Aorta (tissue), 5 donors: Measurements from ENCODE around the gene DCC. TPM values are rescaled to one million over a fixed set of nuclear protein-coding genes. Genes with fewer than 3 reads are reported as not detected.

Source experiments
- ATAC-seq: fragments of 200-7000 bp; cut with Tn5 transposase; one replicate; pipeline ENCODE4 v1.9.1; 2022; ENCODE audit warnings: moderate library complexity; ENCODE audit not compliant: low FRiP score
- DNase-seq, 2 donors: peaks; one replicate each; pipeline ENCODE4 v3.0.0-alpha.2; 2020
- H3K27ac ChIP-seq, 2 donors: one replicate each; pipeline ENCODE4 v1.5.1; 2013; ENCODE audit warnings: low read length in 2 of 2, mild to moderate bottlenecking in 2 of 2, moderate library complexity in 2 of 2, control low read depth in 1 of 2, inconsistent platforms in 1 of 2, low read depth in 1 of 2
- H3K27me3 ChIP-seq, 2 donors: one replicate each; pipeline ENCODE4 v1.6.1; 2013; ENCODE audit warnings: control low read depth in 1 of 2, low read length in 1 of 2, mild to moderate bottlenecking in 1 of 2, moderate library complexity in 1 of 2; ENCODE audit not compliant: insufficient read depth in 2 of 2, control insufficient read depth in 1 of 2
- H3K36me3 ChIP-seq, 2 donors: one replicate each; pipeline ENCODE4 v1.6.1; 2013; ENCODE audit warnings: control low read depth in 1 of 2, low read length in 1 of 2, mild to moderate bottlenecking in 1 of 2; ENCODE audit not compliant: insufficient read depth in 2 of 2, control insufficient read depth in 1 of 2
- H3K4me1 ChIP-seq, 2 donors: one replicate each; pipeline ENCODE4 v1.6.1; 2013; ENCODE audit warnings: low read length in 2 of 2, control low read depth in 1 of 2, mild to moderate bottlenecking in 1 of 2, moderate library complexity in 1 of 2; ENCODE audit not compliant: insufficient read depth in 2 of 2, control insufficient read depth in 1 of 2
- H3K4me3 ChIP-seq, 2 donors: one replicate each; pipeline ENCODE4 v1.5.1; 2013; ENCODE audit warnings: low read length in 2 of 2, control low read depth in 1 of 2, mild to moderate bottlenecking in 1 of 2
- H3K9me3 ChIP-seq: one replicate; pipeline ENCODE4 v1.6.1; 2013; ENCODE audit warnings: mild to moderate bottlenecking, low read length; ENCODE audit not compliant: control insufficient read depth
- WGBS, 2 donors: extraction: QIAGEN DNeasy Blood & Tissue Kit; methylation state at CpG; one replicate each; pipeline ENCODE4 v1.1.7; 2013; 5-methylcytosine and 5-hydroxymethylcytosine counted together
- intact Hi-C, 2 donors: fragments of 100-400 bp; cut with DNase I; formaldehyde crosslinking; loops; one replicate each; pipeline versions ENCODE4 v1.14.2 to v1.15.0; 2022
- polyA plus RNA-seq, 2 donors: library from polyadenylated mRNA; stranded (reverse); fragments of 200-250 nt; gene quantifications; one replicate each; pipeline ENCODE4 v1.2.3, GENCODE V29; 2013
- total RNA-seq, 2 donors: library from RNA; stranded (reverse); fragmentation: NEBNext Ultra II Directional; extraction: Animal tissue kit (Norgen Biotek cat#: 25700); gene quantifications; one replicate each; pipeline ENCODE4 v1.2.1, GENCODE V29; 2021
- donor health status: healthy with polysubstance abuse.
- donor health status: Bipolar disorder and iron deficiency.
- donor health status: DM: no; HTN: no; CAD: no.
- donor health status: DM: no; HTN: no; CAD: no.
- donor health status: DM: yes; HTN: yes; CAD: no.

Gene DCC
- total and polyA plus RNA-seq, 4 donors, result 0.78 TPM; not detected in 3

DNA sequence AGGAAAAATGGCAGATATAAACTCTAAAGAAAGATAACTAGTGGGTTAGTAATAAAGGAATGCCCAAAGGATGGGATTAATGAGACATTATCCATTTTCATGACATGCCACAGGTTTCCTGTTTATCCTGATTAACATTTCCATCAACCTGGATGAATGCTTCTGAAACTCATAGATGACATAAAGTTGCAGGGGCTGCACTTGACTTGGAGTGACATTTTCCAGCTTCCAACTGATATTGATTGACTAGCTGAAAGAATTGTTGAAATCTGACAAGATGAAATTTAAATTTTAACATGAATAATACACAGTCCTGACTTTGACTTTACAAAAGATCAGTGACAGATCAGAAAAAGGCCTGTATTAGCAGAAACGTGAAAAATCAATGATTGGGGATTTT lies 214.2 kb downstream of the DCC start:
- Histone ChIP-seq H3K27ac (no peak overlapping the region), H3K36me3 (no peaks in the 10 kb centered on the region), H3K4me1 (no peaks in the 10 kb centered on the region), H3K4me3 (no peak overlapping the region), H3K9me3 (no peaks in the 10 kb centered on the region), H3K27me3 (no peaks in the 10 kb centered on the region)
- ATAC-seq (no peak), DNase-seq (no peak)
- intact Hi-C loops, result no loop called here
- 45 to 59% methylated on average over 1 of the region's 1 CpG for WGBS, 2 donors

DNA sequence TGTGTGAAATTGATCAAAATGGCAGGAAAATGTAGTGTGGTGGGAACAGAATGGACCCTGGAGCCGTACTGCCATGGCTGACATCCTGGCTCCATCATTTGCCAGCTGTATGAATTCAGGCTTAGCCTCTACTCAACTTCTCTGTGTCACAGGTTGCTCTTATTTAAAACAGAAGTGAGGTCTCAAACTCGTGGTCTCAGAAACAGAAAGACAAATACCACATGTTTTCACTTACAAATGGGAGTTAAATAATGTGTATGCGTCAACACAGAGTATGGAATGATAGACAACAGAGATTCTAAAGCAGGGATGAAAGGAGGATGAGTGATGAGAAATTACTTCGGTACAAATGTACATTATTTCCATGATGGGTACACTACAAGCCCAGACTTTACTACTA lies 227.4 kb downstream of the DCC start:
- Histone ChIP-seq H3K27ac (no peak overlapping the region), H3K4me1 (no peaks in the 10 kb centered on the region), H3K36me3 (no peaks in the 10 kb centered on the region), H3K9me3 (no peaks in the 10 kb centered on the region), H3K4me3 (no peak overlapping the region), H3K27me3 (no peaks in the 10 kb centered on the region)
- DNase-seq (no peak), ATAC-seq (no peak)
- WGBS, 2 donors, result 49 to 51% methylated on average over 4 of the region's 4 CpGs
- intact Hi-C loops, result no loop called here

DNA sequence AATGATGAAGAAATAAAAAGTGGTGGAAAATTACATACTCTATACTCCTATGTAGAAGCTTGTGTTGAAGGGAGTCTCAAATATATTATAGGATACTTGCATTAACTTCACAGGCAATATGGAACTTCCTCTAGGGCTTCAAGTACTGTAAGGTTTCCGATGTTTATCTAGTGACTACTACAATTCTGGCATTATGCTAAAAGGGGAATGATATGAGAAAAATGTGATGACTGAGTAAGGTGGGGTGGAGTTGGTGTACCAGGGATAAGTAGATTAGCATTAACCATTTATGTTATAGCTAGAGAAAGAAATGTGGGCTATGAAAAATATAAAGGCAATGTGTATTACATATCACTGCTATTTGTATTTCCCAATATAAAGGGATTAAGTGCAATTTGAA lies 229.5 kb downstream of the DCC start:
- 6 to 13% methylated on average over 1 of the region's 1 CpG for WGBS, 2 donors
- no peaks in the 10 kb centered on the region for H3K4me1 ChIP-seq
- no peaks in the 10 kb centered on the region for H3K36me3 ChIP-seq
- H3K9me3 ChIP-seq, result no peaks in the 10 kb centered on the region
- H3K4me3 ChIP-seq, result no peak overlapping the region
- no peaks in the 10 kb centered on the region for H3K27me3 ChIP-seq
- ATAC-seq, result no peak
- intact Hi-C loops, result no loop called here
- H3K27ac ChIP-seq, result no peak overlapping the region
- DNase-seq, result no peak

DNA sequence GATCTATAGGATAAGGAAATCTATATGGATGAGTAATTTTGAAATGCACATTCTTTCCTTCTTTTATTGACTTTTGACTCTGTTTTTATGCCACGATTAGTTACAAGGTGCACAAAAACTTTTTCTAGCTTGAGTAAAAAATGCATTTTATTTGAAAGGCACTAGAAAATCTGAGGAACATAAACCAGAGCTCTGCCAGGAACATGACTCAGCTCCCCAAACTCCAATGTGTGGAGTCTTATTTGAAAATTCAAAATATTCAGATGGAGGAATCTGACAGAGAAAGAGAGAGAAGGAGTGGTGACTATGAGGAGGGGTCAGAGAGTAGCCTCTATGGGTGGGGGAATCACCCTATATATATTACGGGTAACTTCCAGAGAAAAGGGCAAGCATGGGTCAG lies 231.0 kb downstream of the DCC start:
- H3K27ac ChIP-seq, result no peak overlapping the region
- ATAC-seq (no peak), DNase-seq (no peak)
- H3K27me3 ChIP-seq, result no peaks in the 10 kb centered on the region
- no peak overlapping the region for H3K4me3 ChIP-seq
- intact Hi-C loops, result no loop called here
- no peaks in the 10 kb centered on the region for H3K9me3 ChIP-seq
- 26 to 28% methylated on average over 2 of the region's 2 CpGs for WGBS, 2 donors
- no peaks in the 10 kb centered on the region for H3K36me3 ChIP-seq
- no peaks in the 10 kb centered on the region for H3K4me1 ChIP-seq

DNA sequence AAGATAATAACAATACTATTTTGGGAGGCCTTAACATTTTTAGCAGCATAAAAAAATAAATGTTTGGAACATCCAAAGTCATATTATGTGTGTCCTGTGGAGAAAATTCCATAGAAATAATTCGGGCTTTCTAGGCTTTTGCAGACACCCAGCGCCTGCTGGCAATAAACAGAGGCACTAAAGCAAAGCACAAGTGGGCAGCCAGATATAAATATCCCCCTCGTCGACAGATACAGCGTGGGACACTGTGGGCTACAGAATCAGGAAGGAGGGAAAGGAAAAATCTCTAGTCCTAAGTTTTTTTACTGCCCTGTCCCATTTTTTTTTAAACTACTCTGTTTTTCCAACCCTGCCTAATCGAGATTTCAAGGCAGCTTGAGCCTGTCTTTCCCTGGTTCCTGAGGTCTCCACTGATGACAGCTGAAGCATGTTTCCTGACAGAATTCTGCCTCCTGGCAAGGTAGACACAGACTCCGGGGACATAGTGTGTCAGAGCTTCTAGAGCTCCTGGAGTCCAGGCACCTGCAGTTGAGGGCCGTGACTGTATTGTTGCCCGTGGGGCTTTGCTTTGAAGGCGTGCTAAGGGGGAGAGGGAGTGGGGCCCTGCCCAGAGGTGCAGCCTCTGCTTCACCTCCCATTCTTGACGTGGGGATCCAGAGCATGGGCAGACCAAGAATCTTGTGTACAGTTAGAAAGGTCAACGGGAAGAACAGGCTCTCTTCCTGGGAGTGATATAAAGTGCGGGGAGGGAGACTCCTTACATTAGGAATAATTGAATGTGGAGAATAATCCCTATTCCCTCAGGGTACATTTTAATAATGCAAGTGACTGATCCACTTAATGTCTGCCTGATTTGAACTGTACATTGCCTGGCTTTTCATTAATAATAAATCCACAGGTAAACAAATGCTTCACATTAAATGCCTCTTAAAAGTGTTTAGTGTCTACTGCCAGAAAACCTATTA lies 232.3 kb downstream of the DCC start:
- H3K27me3 ChIP-seq, result no peaks in the 10 kb centered on the region
- no peaks in the 10 kb centered on the region for H3K9me3 ChIP-seq
- 31% methylated on average over 13 of the region's 13 CpGs for WGBS, 2 donors
- H3K4me3 ChIP-seq, result no peak overlapping the region
- no peak for DNase-seq
- H3K36me3 ChIP-seq, result no peaks in the 10 kb centered on the region
- H3K27ac ChIP-seq, result no peak overlapping the region
- H3K4me1 ChIP-seq, result no peaks in the 10 kb centered on the region
- intact Hi-C loops, result no loop called here
- ATAC-seq, result no peak

DNA sequence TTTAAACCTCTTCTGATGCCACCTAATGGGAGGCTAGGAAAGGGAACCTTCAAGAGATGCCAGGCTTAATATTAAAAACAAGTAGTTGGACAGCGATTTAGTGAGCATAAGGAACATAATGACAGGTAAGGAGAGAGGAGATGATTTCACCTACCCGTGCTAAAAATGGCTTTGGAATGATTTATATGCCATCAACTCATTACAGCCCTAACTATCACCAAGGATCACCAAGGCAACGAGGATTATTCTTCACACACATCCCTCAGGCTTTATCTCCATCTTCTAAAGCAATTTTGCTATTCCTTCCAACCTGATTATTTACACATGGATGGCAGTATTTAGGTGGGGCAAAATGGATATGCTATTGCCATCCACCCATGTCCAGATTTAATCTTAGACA lies 237.8 kb downstream of the DCC start:
- intact Hi-C loops, result no loop called here
- no peak for ATAC-seq
- Histone ChIP-seq H3K27me3 (no peaks in the 10 kb centered on the region), H3K36me3 (no peaks in the 10 kb centered on the region), H3K4me1 (no peaks in the 10 kb centered on the region), H3K9me3 (no peaks in the 10 kb centered on the region), H3K4me3 (no peak overlapping the region), H3K27ac (no peak overlapping the region)
- 64 to 70% methylated on average over 3 of the region's 3 CpGs for WGBS, 2 donors
- no peak for DNase-seq

DNA sequence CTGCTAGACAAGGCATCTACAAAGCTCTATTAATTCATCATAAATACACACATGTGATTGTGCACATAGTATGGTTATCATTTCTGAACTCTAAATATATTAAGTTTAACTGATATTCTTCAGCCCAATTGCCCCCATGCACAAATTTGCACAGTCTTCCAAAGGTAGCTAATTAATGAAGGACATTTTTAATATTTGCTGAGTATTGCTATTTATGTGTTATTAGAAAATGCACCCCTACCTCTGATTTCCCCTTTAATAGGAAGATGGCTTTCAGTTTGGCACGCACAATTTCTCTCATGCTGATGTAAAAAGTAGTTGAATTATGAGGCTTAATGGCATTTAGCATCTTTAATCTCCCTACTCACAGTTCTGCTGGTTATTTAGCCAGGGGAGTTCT lies 242.1 kb downstream of the DCC start:
- Histone ChIP-seq H3K36me3 (no peaks in the 10 kb centered on the region), H3K9me3 (no peaks in the 10 kb centered on the region), H3K4me1 (no peaks in the 10 kb centered on the region), H3K4me3 (no peak overlapping the region), H3K27me3 (no peaks in the 10 kb centered on the region), H3K27ac (no peak overlapping the region)
- ATAC-seq (no peak), DNase-seq (no peak)
- intact Hi-C loops, result no loop called here
- WGBS, 2 donors, result 58 to 67% methylated on average over 1 of the region's 1 CpG

DNA sequence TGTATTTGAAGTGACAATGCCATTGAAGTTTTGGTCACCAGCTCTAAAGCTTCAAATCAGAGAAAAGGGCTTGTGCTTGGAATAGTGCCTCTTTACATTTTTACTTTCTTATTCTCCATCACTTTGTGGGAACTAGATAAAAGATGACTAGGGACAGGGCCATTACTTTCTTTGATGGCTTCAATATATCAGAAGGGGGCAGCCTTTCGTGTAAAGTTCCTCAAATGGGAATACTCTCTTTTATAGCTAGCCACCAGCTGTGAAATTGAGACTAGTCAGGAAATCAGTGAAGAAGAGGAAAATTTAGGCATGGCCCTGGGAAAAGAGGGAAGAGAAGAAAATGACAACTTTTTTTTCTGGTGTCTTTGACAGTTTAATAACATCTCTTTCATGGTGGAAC lies 242.5 kb downstream of the DCC start:
- Histone ChIP-seq H3K4me1 (no peaks in the 10 kb centered on the region), H3K36me3 (no peaks in the 10 kb centered on the region), H3K4me3 (no peak overlapping the region), H3K27ac (no peak overlapping the region), H3K9me3 (no peaks in the 10 kb centered on the region), H3K27me3 (no peaks in the 10 kb centered on the region)
- no peak for DNase-seq
- intact Hi-C loops, result no loop called here
- 10 to 19% methylated on average over 1 of the region's 1 CpG for WGBS, 2 donors
- no peak for ATAC-seq

DNA sequence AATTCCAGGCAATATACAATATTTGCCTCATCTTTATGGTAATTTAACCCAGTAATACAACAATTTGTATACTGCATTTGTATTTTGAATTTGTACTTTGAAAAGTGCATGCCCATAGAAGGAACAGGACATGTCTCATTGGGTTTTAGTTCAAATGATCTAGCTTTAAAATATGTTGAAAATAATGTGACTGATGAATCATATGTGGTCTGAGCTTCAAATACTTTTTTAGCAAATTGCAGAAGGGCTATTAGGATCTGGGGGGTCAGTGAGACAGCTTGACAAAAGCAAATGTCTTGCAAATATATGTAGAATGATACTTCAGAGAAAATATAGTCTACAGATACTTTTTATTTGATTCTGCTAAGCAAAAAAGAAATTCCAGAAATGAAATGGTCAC lies 248.9 kb downstream of the DCC start:
- intact Hi-C loops, result no loop called here
- Histone ChIP-seq H3K27ac (no peak overlapping the region), H3K9me3 (no peaks in the 10 kb centered on the region), H3K4me3 (no peak overlapping the region), H3K36me3 (no peaks in the 10 kb centered on the region), H3K27me3 (no peaks in the 10 kb centered on the region), H3K4me1 (no peaks in the 10 kb centered on the region)
- ATAC-seq (no peak), DNase-seq (no peak)
